HPDE6-E6E7 (cell line): ENCODE data around the gene KLF16.
A peak's percentile ranks its signal among the peaks of the same experiment; 100 is the strongest.
"Not testable (repeated sequence)": the region's sequence is repeated elsewhere in the genome, so short reads cannot be mapped to it uniquely, and the experiment has no call there.

Source experiments
- DNase-seq: peaks from one replicate; pipeline ENCODE4 v3.0.0; 2011; ENCODE audit warnings: missing footprints; ENCODE audit errors: extremely low spot score

KLF16 gene

GRCh38 chr19:1863328-1863637, at the start of gene KLF16:
TSS of gene KLF16 (minus strand) at chr19:1863579. CDS start at chr19:1863497, 82 bp downstream.
- DNase-seq, result no peak

- DNase-seq, result no peak
These were observed 49.6 kb upstream of the KLF16 start for GRCh38 chr19:1912760-1913505.

DNA sequence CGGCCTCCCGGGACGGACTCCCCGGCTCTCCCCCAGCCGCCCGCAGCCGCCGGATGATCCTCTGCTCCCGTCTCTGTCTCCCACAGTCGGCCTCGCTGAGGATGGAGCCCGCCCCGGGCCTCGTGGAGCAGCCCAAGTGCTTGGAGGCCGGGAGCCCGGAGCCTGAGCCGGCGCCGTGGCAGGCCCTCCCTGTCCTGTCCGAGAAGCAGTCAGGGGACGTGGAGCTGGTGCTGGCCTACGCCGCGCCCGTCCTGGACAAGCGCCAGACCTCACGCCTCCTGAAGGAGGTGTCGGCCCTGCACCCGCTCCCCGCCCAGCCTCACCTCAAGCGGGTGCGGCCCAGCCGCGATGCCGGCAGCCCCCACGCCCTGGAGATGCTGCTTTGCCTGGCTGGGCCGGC, 48.6 kb upstream of the KLF16 start:
- DNase-seq, result no peak

DNA sequence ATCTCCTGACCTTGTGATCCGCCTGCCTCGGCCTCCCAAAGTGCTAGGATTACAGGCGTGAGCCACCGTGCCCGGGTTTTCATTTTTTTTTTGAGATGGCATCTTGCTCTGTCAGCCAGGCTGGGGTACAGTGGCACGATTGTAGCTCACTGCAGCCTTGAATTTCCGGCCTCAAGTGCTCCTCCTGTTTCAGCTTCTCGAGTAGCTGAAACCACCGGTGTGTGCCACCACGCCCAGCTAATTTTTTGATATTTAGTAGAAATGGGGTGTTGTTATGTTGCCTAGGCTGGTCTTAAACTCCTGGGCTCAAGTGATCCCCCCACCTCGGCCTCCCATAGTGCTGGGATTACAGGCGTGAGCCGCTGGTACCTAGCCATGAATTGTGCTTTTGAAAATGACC, 47.7 kb upstream of the KLF16 start:
- DNase-seq, result no peak

DNA sequence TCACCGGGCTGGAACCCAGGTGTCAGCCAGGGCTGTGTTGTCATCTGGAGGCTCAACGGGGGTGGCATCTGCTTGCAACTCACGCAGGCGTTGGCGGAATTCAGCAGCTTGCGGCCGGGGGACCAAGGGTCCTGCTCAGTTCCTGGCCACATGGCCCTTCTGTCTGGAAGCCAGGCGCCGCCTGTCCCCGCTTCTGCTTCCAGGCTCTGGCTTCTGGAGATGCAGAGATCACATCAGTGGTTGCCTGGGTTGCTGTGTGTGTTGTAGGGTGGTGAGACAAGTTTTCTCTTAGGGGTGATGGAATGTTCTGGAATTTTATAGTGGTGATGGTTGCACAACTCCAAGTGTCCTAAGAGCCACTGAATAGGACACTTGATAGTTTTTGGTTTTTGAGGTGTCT, 46.8 kb upstream of the KLF16 start:
- DNase-seq, result no peak

- no peak for DNase-seq
These were observed 46.3 kb upstream of the KLF16 start for GRCh38 chr19:1909761-1910080.

DNA sequence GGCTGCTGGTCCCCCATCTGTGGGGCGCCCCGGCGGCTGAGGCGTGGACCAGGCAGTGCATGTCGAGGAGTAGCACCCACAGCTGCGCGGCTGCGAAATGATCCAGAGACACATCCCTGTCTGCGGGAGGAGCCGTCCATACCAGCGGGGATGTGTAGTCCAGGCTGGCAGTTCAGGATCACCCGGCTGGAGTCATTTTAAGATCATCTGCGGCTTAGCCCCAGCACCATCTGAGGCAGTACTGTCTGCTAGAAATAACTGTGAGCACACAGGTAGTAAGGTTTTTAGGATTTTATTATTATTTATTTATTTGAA, 44.9 kb upstream of the KLF16 start:
- DNase-seq, result no peak

DNA sequence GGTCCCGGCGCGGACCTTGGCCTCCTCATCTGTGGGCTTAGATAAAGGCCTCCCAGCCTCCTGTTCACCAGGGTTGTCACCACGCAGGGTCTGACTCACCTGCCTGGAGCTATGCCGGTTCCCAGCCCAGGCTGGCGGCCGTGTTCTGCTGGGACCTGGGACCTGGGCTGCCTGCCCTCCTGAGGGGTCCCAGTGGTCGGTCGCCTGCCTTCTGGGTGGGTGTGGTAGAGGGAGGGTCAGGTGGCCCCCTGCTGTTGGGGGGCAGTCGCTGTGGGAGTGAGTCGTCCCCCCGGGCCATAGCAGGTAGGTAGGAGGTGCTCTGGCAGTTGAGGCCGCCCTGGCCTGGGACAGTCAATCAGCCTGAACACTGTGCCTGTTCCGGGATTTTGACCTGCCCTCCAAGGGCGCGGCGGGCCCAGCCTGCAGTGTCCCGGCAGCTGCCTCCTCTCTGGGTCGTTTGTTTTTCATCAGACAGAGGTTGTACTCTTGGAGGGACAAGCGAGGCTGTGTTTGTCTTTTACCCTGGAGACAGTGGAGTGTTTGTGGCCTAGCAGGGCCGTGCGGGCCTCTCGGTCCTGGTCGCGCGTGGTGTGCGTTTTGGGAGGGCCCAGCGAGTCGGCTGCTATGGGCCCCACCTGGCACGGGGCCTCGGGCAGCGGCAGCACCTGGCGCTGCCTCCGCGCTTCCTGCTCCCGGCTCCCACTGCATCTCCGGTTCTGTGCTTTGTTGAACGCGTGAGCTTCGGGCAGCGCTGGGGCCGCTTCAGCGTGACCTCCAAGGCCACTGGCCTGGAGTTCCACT, 44.4 kb upstream of the KLF16 start:
- DNase-seq, result no peak

DNA sequence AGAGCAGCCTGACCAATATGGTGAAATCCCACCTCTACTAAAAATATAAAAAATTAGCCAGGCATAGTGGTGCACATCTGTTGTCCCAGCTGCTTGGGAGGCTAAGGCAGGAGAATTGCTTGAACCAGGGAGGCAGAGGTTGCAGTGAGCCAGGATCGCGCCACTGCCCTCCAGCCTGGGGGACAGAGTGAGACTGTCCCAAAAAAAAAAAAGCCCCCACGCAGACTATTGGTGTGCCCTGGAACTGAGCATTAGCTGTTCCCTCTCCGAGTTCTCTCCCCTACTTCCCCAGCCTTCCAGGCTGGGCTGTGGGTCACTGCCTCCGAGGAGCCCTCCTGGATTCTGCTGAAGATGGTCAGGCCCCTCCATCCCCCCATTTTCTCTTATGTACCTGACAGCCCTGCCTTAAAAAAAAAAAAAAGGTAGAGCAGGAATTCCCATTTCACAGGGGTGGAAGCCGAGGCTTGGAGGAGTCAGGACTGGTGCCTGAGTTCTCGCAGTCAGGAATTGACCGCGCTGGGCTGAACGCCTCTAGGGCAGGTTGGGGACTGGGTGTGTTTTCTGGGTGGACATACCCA, 43.7 kb upstream of the KLF16 start:
- DNase-seq, result no peak

GRCh38 chr19:1905863-1906375, 42.5 kb upstream of the KLF16 start:
- DNase-seq, result no peak

DNA sequence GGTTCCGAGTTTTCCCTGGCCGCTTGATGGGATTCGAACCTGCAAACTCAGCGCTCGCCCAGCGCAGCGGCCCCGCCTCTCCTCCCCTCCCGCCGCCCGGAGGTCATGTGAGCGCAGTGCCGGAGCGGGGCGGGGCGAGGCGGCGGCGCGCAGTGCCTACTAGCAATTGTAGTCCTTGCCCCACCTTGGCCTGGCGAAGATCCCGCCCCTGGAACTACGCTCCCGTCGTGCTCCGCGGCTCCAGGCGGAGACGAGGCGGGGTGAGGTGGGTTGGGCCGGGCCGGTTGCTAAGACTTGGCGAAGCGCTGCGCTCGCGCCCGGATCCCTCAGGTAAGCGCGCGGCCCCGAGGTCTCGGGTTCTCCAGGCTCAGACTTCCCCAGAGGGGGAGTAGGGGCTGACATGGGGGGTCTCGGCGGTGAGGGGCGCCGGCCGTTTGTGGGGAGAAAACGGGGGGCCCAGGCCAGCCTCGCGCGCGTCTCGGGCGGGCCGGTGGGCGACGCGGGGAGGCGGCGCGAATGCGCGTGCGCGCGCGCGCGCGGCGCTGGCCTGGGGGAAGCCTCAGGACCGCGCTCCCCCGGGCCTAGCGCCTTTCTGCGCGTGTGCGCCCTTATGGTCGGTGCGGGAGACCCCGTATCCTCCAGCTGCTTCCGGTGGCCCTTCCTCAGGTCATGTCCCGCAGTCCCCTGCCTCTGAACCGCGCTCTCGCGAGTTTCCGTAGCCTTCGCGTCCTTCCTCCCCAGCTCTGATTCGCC, 41.9 kb upstream of the KLF16 start, which contains the start of the genes ADAT3 and SCAMP4:
Gene ADAT3, plus strand, starts transcription at position 290 of the 753 bp plus-strand sequence. CDS start 6,649 bp downstream, outside the sequence.
Gene SCAMP4, plus strand, starts transcription at position 290 of the 753 bp plus-strand sequence. CDS start 9,621 bp downstream, outside the sequence.
- peak; percentile 94 for DNase-seq

DNA sequence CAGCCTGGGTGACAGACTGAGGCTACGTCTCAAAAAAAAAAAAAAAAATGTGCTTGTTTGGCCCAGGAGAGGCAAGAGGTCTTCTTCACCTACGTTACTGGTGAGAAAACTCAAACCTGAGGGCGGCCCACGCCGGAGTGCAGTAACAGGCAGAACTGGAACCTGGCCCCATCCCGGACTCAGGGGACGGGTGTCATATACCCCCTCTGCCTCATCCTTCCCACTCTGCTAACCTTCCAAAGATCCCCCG, 41.4 kb upstream of the KLF16 start:
- no peak for DNase-seq

DNA sequence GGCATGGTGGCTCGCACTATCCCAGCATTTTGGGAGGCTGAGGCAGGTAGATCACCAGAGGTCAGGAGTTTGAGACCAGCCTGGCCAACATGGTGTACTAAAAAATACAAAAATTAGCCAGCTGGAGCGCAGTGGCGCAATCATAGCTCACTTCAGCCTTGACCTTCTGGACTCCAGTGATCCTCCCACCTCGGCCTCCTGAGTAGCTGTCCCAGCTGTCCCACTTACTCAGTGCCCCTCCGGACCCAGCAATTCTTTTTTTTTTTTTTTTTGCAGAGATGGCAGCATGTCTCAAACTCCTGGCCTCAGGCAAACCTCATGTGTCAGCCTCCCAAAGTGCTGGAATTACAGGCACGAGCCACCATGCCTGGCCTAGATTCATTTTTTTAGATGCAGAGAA, 39.5 kb upstream of the KLF16 start:
- DNase-seq, result no peak

DNA sequence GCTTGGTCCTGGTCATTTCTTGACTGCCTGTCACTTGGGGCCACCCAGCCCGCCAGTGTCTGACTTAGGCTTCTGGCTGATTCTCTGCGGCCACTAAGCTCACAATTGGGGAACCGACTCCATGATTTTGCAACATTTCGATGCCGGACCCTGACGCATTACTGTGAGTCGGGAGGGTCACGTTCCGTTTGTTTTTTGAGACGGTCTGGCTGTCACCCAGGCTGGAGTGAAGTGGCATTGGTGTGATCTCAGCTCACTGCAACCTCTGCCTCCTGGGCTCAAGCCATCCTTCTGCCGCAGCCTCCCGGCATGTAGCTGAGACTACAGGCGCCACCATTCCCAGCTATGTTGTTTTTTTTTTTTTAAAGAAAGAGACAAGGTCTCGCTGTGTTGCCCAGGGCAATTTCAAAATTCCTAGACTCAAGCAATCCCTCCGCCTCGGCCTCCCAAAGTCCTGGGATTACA, 38.6 kb upstream of the KLF16 start:
- no peak for DNase-seq

- DNase-seq, result no peak
These were observed 33.1 kb upstream of the KLF16 start for GRCh38 chr19:1896508-1896907.

- no peak for DNase-seq
These were observed 30.4 kb upstream of the KLF16 start for GRCh38 chr19:1893791-1894190.

GRCh38 chr19:1889907-1890306, 26.5 kb upstream of the KLF16 start:
- no peak for DNase-seq

DNA sequence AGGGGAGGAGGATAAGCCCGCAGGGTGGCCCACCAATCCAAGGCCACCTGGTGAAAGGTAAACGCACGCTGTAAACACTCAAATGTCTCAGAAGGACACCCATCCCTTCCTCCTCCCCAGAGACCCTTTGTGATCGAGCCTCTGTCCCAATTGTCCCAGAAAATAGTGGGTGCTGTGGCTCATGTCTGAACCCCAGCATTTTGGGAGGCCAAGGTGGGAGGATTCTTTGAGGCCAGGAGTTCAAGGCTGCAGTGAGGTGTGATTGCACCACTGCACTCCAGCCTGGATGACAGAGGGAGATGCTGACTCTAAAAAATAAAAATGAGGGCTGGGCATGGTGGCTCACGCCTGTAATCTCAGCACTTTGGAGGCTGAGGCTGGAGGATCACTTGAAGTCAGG, 25.0 kb upstream of the KLF16 start:
- no peak for DNase-seq

- not testable (repeated sequence) for DNase-seq
These were observed 23.0 kb upstream of the KLF16 start for GRCh38 chr19:1886360-1886759.

DNA sequence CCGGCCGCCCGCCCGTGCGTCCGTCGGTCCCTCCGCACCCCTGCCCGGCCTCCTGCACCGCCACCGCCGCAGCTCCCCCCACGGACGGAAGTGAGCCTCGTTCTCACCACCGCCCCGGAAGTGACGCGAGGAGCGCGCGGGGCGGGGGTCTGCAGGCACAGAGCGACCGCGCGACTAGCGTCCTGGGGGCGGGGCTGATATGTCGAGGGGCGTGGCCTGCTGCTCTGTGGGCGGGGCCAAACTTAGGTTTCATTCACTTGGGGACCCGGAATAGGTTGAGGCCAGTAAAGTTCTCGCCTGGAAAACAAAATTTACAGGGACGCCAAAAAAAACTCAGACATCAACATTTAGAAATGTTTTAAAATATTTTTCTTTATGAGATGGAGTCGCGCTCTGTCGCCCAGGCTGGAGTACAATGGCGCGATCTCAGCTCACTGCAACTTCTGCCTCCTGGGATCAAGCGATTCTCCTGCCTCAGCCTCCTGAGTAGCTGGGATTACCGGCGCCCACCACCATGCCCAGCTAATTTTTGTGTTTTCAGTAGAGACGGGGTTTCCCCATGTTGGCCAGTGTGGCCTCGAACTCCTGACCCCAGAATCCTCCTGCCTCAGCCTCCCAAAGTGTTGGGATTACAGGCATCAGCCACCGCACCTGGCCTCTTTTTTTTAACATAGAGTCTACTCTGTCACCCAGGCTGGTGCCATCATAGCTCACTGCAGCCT, 22.2 kb upstream of the KLF16 start, which contains the start of gene ABHD17A:
Gene ABHD17A, minus strand, starts transcription at position 99 of the 722 bp plus-strand sequence. CDS start 3,930 bp downstream, outside the sequence.
- peak; percentile 85 for DNase-seq

DNA sequence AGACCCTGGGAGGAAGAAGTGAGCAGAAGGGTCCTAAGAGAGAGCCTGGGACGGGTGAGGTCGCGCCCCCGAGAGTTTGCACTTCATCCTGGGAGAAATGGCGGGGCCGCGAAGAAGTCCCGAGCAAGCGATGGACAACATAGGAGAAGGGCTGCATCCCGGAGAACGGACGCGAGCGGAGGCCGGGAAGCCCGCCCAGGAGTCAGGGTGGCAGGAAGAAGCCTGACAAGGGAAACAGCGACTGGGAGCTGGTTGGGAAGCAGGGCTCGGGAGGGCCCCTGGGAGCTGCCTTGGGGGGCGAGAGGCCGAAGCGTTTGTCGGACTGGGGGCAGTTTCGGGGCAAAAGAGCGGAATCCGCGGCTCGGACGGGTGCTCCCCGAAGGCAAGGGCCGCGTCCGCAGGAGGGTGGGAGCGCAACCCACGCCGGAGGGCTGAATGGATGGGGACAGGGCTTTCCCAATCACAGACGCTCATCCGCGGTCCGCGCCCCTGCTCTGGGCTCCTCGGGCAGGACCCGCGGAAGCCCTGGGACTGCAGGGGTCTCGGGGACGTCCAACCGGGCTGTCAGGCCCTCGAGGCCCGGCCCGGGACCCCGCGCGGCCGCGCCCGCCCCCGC, 21.4 kb upstream of the KLF16 start:
- DNase-seq, result no peak
